Retinal pigment epithelial cell (primary cell): ENCODE data around the gene ASGR1.
A peak's percentile ranks its signal among the peaks of the same experiment; 100 is the strongest.

Source experiments
- DNase-seq: peaks from one replicate; pipeline ENCODE4 v3.0.0-alpha.2; 2010; ENCODE audit warnings: low read depth
- H3K4me3 ChIP-seq: 2 replicates; pipeline ENCODE4 v1.5.1; 2011; ENCODE audit warnings: mild to moderate bottlenecking, low read length, control low read depth, moderate library complexity
- CTCF ChIP-seq: conservative IDR thresholded peaks from 2 replicates; pipeline ENCODE4 v1.5.1; 2011; ENCODE audit warnings: low read depth, low read length, control low read depth, inconsistent platforms

ASGR1 gene, protein sequence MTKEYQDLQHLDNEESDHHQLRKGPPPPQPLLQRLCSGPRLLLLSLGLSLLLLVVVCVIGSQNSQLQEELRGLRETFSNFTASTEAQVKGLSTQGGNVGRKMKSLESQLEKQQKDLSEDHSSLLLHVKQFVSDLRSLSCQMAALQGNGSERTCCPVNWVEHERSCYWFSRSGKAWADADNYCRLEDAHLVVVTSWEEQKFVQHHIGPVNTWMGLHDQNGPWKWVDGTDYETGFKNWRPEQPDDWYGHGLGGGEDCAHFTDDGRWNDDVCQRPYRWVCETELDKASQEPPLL

GRCh38 chr17:7179317-7180254 is at the start of gene ASGR1:
ASGR1 (minus strand) TSS chr17:7179370; CDS start chr17:7178563, 807 bp downstream.
- H3K4me3 ChIP-seq, result peak within 1 kb of the TSS; percentile 53
- no peak for TF ChIP-seq CTCF
- DNase-seq, result no peak

DNA sequence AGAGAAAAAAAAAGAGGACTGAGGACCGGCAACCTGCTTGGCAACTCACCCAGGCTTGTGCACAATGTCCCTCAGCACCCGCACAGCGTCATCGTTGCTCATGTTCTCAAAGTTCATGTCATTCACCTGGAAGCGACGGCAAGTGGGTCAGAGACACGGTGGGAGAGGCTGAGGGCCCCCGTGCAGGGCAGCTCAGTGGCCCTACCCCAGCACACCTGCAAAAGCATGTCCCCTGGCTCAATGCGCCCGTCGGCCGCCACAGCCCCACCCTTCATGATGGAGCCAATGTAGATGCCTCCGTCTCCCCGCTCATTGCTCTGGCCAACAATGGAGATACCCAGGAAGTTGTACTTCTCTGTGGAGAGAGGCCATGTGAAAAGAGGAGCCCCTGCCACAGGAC is 49.8 kb upstream of the ASGR1 start:
- TF ChIP-seq CTCF, result no peak
- H3K4me3 ChIP-seq, result no peak overlapping the region
- DNase-seq, result no peak

DNA sequence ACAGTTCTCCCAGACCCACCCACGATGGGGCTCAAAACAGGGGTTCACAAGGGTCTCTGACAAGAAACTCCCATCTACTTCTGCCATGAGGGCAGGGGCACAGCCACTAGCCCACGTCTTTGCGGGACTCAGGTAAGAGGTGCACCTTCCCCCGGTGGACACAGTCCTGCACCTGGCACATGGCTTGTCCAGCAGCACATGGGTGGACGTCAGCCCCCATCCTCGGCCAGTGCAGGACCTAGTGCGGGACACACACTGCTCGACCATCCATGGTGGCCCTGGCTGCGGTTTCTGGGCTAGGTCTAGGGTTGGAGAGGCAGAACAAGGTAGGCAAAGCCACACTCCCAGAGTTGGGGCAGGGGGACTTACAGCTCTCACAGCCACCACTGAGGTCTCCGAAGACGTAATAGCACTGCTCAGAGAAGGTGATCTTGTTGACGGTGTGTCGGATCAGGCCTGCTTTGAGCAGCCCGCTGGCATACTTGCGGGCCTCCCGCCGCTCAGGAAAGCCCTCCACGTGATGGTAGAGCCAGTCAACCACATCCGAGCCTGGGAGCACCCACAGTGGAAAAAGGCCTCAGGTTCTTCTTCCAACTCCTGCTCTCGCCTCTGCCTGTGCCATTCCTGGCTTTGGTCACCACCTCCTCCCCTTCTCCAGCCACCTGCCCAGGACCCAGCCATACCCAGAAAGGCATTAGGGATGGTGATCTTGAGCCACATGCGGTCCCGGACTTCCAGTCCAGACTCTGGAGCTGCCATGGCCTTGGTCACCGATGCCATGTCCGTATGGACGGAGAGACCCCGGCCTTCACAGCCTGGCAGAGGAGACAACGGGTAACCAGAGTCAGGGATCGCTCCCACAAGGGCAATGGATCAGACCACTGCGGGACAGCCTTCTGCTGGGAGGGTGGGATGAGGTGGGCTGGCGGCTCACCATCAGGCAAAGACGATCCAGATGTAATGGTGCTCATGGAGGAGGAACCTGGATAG is 47.8 kb upstream of the ASGR1 start:
- DNase-seq, result no peak
- no peak for TF ChIP-seq CTCF
- H3K4me3 ChIP-seq, result no peak overlapping the region

DNA sequence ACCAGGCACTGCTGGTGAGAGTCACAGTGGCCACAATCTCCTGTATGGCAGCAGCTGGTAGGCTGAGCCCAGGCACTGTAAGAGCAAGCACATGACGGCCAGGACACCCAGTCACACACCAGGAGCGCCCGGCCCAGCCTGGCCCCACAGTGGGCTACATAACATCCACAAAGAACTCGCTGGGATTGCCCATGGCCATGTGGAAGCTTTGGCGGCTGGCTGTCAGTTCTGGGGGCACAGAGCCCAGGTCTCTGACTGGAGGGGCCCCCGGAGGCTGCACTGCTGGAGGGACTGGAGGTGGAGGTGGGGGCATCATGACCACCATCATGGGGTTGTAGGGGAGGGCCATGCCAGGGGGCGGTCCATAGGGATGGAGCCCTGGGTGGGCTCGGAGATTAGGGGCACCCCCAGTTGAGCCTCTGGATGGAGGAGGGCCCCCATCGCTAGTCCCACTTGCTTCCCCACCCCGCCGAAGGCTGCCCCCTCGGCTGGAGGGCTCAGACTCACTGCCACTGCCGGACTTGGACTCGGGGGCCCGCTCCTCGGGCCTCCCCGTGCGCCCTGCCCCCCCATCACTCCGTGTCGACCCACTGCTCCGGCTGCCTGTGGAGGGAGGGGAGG is 46.7 kb upstream of the ASGR1 start:
- no peak overlapping the region for H3K4me3 ChIP-seq
- no peak for TF ChIP-seq CTCF
- DNase-seq, result no peak

DNA sequence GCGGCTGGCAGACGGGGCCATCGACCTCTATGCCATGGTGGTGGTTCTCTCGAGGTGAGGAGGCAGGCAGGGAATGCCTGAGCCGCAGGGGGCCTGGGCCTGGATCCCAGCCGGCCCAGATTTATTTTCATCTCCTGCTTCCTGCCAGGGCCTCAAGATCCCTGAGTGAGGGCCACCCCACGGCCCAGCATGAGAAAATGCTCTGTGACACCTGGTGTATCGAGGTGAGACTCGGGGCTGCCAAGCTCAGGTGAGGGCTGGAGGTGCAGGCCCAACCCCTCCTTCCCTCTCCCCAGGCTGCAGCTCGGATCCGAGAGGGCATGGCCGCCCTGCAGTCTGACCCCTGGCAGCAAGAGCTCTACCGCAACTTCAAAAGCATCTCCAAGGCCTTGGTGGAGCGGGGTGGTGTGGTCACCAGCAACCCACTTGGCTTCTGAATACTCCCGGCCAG is 45.5 kb upstream of the ASGR1 start:
- no peak for TF ChIP-seq CTCF
- no peak for DNase-seq

DNA sequence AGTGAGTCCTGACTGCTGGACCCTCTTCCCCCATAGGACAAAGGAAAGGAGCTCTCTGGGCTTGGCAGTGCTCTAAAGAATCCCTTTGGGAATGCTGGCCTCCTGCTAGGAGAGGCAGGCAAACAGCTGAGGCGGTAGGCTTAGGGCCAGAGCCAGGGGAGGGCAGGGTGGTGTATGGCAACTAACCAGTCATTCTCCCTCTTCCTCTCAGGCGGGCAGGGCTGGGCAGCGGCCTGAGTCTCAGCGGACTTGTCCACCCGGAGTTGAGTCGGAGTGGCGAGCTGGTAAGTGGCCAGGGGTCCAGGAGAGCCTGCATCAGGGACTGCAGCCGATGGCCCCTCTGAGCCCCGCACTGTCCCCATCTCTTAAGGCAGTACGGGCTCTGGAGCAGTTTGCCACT is 44.9 kb upstream of the ASGR1 start:
- TF ChIP-seq CTCF, result no peak
- H3K4me3 ChIP-seq, result no peak overlapping the region
- DNase-seq, result no peak

More for the DNA sequence above, 45.5 kb upstream of the ASGR1 start:
- H3K4me3 ChIP-seq, result no peak overlapping the region
